Thyroid gland (tissue), 4 donors: Measurements from ENCODE around the gene TRPM6. TPM values are rescaled to one million over a fixed set of nuclear protein-coding genes. Genes with fewer than 3 reads are reported as not detected.

Source experiments
- DNase-seq, 2 donors: peaks; one replicate each; pipeline ENCODE4 v3.0.0-alpha.2; 2019
- H3K27ac ChIP-seq, 3 donors: fragments of 200-600 bp; sonication (generic); 1 replicate in 2 of 3; 2 replicates in 1 of 3; pipeline ENCODE4 v1.5.1; 2016 to 2019; ENCODE audit warnings: mild to moderate bottlenecking in 1 of 3, moderate library complexity in 1 of 3
- H3K27me3 ChIP-seq: fragments of 200-600 bp; sonication (generic); one replicate; pipeline ENCODE4 v1.5.1; 2019
- H3K36me3 ChIP-seq, 2 donors: fragments of 200-600 bp; sonication (generic); one replicate each; pipeline ENCODE4 v1.5.1; 2016 to 2019
- H3K4me1 ChIP-seq, 2 donors: fragments of 200-600 bp; sonication (generic); one replicate each; pipeline ENCODE4 v1.5.1; 2017 to 2019
- H3K4me3 ChIP-seq, 3 donors: fragments of 200-600 bp; sonication (generic); replicated peaks in 1 of 3; 1 replicate in 2 of 3; 2 replicates in 1 of 3; pipeline ENCODE4 v1.5.1; 2016; ENCODE audit warnings: mild to moderate bottlenecking in 1 of 3
- H3K9me3 ChIP-seq: fragments of 200-600 bp; sonication (generic); one replicate; pipeline ENCODE4 v1.5.1; 2017
- CTCF ChIP-seq, 6 experiments: fragments of 200-600 bp in 3 of 6; fragments of 450-650 bp in 3 of 6; sonication (generic) in 3 of 6; IDR thresholded peaks; one replicate each; pipeline ENCODE4 v1.5.1; 2016 to 2019; ENCODE audit warnings: antibody characterized with exemption in 6 of 6, mild to moderate bottlenecking in 2 of 6, inconsistent platforms in 1 of 6, moderate library complexity in 1 of 6
- POLR2A ChIP-seq, 2 donors: fragments of 450-650 bp; IDR thresholded peaks; one replicate each; pipeline ENCODE4 v1.6.1; 2017; ENCODE audit warnings: antibody characterized with exemption in 2 of 2, mild to moderate bottlenecking in 2 of 2, moderate library complexity in 1 of 2
- WGBS, 2 donors: methylation state at CpG; one replicate each; pipeline ENCODE4 v1.1.5; 2017; 5-methylcytosine and 5-hydroxymethylcytosine counted together
- intact Hi-C: fragments of 100-400 bp; cut with DNase I; formaldehyde crosslinking; loops from one replicate; pipeline ENCODE4 v1.15.1; 2023
- total RNA-seq, 4 donors: library from RNA; depleted of rRNA; stranded (reverse); fragments of >200 nt; gene quantifications; one replicate each; pipeline ENCODE4 v1.2.3, GENCODE V29; 2016

Gene TRPM6
- total RNA-seq, 4 donors from 2014 or later: 0.44 to 0.83 (median 0.66) TPM

- no peaks in the 10 kb centered on the region for H3K4me1 ChIP-seq
- intact Hi-C loops: no loop called here
- H3K9me3 ChIP-seq: no peaks in the 10 kb centered on the region
- TF ChIP-seq CTCF (IDR thresholded peaks at IDR 0.05) (no peak), POLR2A (IDR thresholded peaks at IDR 0.05) (no peak)
- H3K4me3 ChIP-seq: no peak overlapping the region
- H3K27ac ChIP-seq: no peak overlapping the region
- 85 to 89% methylated on average over 7 of the region's 7 CpGs for WGBS, 2 donors
- no peak for DNase-seq
- H3K36me3 ChIP-seq: no peaks in the 10 kb centered on the region
- no peaks in the 10 kb centered on the region for H3K27me3 ChIP-seq
Observed at GRCh38 chr9:74771262-74771585, 116.5 kb downstream of the TRPM6 start.

DNA sequence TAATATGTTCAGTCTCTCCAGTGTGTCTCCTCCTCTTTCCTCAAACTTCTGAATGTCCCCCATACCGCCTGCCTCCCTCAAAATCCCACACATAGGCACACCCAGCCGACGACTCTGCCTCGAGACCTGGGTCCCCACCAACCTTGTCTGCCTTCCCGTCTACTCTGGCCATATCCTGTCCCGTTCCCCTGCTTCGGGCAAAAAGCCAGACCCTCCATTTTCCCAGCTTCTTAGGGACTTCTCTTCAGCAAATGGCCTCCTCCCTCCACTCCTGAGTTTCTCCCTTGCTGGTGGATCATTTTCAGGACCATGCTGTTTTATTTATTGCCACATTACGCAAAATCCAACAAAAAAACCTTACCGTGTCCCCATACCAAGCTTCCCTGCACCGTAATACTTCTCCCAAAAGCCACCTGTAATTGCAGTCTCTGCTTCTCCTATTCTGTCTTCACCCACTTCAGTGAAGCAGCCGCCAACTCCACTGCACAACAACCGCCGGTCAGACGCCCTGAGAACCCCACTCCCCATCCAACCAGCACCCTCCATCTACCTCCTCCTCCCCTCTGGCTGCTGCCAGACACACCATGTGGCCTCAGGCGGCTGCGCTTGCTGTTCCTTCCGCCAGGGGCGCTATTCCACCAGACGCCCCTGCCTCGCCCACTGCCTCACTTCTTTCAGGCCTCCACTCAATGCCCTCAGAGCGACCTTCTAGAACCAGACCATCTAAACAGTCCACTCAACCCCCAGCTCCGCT lies 117.0 kb downstream of the TRPM6 start:
- Histone ChIP-seq H3K27ac (no peak overlapping the region), H3K27me3 (no peaks in the 10 kb centered on the region), H3K4me1 (no peaks in the 10 kb centered on the region), H3K4me3 (no peak overlapping the region), H3K36me3 (no peaks in the 10 kb centered on the region), H3K9me3 (no peaks in the 10 kb centered on the region)
- intact Hi-C loops: no loop called here
- TF ChIP-seq POLR2A (IDR thresholded peaks at IDR 0.05): no peak
- peak in 3 of 6 experiments; percentile 11 to 48 (median 20) for TF ChIP-seq CTCF (IDR thresholded peaks at IDR 0.05)
- peak in 1 of 2 donors; percentile 16 for DNase-seq
- WGBS, 2 donors: 67 to 70% methylated on average over 22 of the region's 22 CpGs

- no peak for TF ChIP-seq CTCF (IDR thresholded peaks at IDR 0.05)
- TF ChIP-seq POLR2A (IDR thresholded peaks at IDR 0.05): no peak
- Histone ChIP-seq H3K27me3 (no peaks in the 10 kb centered on the region), H3K4me3 (no peak overlapping the region), H3K27ac (no peak overlapping the region), H3K4me1 (no peaks in the 10 kb centered on the region), H3K36me3 (no peaks in the 10 kb centered on the region), H3K9me3 (no peaks in the 10 kb centered on the region)
- WGBS, 2 donors: 75 to 76% methylated on average over 3 of the region's 3 CpGs
- intact Hi-C loops: no loop called here
- no peak for DNase-seq
Observed at GRCh38 chr9:74765481-74765971, 122.2 kb downstream of the TRPM6 start.

DNA sequence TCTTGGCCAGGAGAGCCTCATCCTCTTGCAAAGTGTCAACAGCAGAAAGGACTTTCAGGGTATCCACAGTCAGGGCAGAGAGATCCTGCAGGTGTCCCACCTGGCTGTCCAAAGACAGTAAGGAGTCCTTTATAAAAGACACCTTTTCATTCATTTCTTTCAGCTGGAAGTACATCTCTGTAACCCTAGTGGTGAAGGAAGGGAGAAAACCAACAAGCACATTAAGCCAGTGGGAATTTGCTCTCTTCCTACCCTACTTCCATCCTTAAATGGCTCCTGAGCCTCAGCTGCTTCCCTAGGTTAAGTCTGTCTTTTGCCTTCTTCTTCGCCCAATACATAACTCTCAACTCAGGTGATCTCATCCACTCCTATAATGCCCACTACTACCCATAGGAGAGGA lies 124.8 kb downstream of the TRPM6 start:
- Histone ChIP-seq H3K9me3 (no peaks in the 10 kb centered on the region), H3K27me3 (no peaks in the 10 kb centered on the region), H3K27ac (no peak overlapping the region), H3K4me1 (no peaks in the 10 kb centered on the region), H3K4me3 (no peak overlapping the region), H3K36me3 (no peaks in the 10 kb centered on the region)
- intact Hi-C loops: no loop called here
- TF ChIP-seq POLR2A (IDR thresholded peaks at IDR 0.05): no peak
- TF ChIP-seq CTCF (IDR thresholded peaks at IDR 0.05): no peak
- no peak for DNase-seq
- WGBS, 2 donors: 98% methylated on average over 1 of the region's 1 CpG

- Histone ChIP-seq H3K27ac (no peak overlapping the region), H3K4me1 (no peaks in the 10 kb centered on the region), H3K4me3 (no peak overlapping the region), H3K27me3 (no peaks in the 10 kb centered on the region), H3K9me3 (no peaks in the 10 kb centered on the region), H3K36me3 (no peaks in the 10 kb centered on the region)
- TF ChIP-seq POLR2A (IDR thresholded peaks at IDR 0.05) (no peak), CTCF (IDR thresholded peaks at IDR 0.05) (no peak)
- 91 to 97% methylated on average over 3 of the region's 3 CpGs for WGBS, 2 donors
- intact Hi-C loops: no loop called here
- no peak for DNase-seq
Observed at GRCh38 chr9:74760031-74760700, 127.6 kb downstream of the TRPM6 start.
